ENCODE results near the gene ANKRD10.

- TF ChIP-seq, protein P1, sequence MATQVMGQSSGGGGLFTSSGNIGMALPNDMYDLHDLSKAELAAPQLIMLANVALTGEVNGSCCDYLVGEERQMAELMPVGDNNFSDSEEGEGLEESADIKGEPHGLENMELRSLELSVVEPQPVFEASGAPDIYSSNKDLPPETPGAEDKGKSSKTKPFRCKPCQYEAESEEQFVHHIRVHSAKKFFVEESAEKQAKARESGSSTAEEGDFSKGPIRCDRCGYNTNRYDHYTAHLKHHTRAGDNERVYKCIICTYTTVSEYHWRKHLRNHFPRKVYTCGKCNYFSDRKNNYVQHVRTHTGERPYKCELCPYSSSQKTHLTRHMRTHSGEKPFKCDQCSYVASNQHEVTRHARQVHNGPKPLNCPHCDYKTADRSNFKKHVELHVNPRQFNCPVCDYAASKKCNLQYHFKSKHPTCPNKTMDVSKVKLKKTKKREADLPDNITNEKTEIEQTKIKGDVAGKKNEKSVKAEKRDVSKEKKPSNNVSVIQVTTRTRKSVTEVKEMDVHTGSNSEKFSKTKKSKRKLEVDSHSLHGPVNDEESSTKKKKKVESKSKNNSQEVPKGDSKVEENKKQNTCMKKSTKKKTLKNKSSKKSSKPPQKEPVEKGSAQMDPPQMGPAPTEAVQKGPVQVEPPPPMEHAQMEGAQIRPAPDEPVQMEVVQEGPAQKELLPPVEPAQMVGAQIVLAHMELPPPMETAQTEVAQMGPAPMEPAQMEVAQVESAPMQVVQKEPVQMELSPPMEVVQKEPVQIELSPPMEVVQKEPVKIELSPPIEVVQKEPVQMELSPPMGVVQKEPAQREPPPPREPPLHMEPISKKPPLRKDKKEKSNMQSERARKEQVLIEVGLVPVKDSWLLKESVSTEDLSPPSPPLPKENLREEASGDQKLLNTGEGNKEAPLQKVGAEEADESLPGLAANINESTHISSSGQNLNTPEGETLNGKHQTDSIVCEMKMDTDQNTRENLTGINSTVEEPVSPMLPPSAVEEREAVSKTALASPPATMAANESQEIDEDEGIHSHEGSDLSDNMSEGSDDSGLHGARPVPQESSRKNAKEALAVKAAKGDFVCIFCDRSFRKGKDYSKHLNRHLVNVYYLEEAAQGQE (IDR thresholded peaks at IDR 0.05; ENCODE audit: low read depth): no peak
- TF ChIP-seq TAF1 (IDR thresholded peaks at IDR 0.05; ENCODE audit: low read depth): peak; percentile 74
- TF ChIP-seq CREB1 (IDR thresholded peaks at IDR 0.05; ENCODE audit: low read depth): no peak
- TF ChIP-seq TEAD4 (IDR thresholded peaks at IDR 0.05): no peak
- no peak for TF ChIP-seq EP300 (IDR thresholded peaks at IDR 0.05; ENCODE audit: borderline replicate concordance)
Observed at GRCh38 chr13:110914331-110915056, 375 bp downstream of the ANKRD10 start.
